Endothelial cell of umbilical vein (primary cell): ENCODE results near the gene EGFL6. TPM values are rescaled to one million over a fixed set of nuclear protein-coding genes. Genes with fewer than 3 reads are reported as not detected.

Source experiments
- BruUV-seq: library from RNA; stranded (reverse); fragments of 400-500 nt; replicated peaks from 2 replicates; lab custom pipeline; 2021; lab: Mats Ljungman, UMichigan
- CTCF ChIA-PET: fragments of 300-600, 350-600 bp; sonication (Branson Sonifier 250); formaldehyde crosslinking; loops from one replicate; lab custom pipeline; 2021; ENCODE audit warnings: antibody characterized with exemption, inconsistent platforms; lab: Charles Lee
- POLR2A ChIA-PET: fragments of 300-600, 350-600 bp; sonication (Branson Sonifier 250); formaldehyde crosslinking; loops from one replicate; lab custom pipeline; 2021; ENCODE audit warnings: antibody characterized with exemption, inconsistent platforms; lab: Charles Lee
- DNase-seq: peaks from one replicate; pipeline ENCODE4 v3.0.0-alpha.2; 2011; ENCODE audit warnings: low read depth, low spot score
- FAIRE-seq: peaks from 2 replicates; lab custom pipeline; 2011; peaks lifted over from hg19 to GRCh38; lab: Jason Lieb, UNC
- H2AFZ ChIP-seq: 2 replicates; pipeline ENCODE4 v1.6.0; 2012; ENCODE audit warnings: low read depth, low read length, control low read depth, inconsistent platforms
- H3K27ac ChIP-seq: 2 replicates; pipeline ENCODE4 v1.5.1; 2011; ENCODE audit warnings: low read depth, mild to moderate bottlenecking, control low read depth, low read length, moderate library complexity; ENCODE audit not compliant: insufficient read depth
- H3K27me3 ChIP-seq, 2 experiments: 2 replicates each; pipeline versions ENCODE4 v1.6.0 to v1.6.1; 2011; ENCODE audit warnings: low read length in 2 of 2, mixed read lengths in 1 of 2; ENCODE audit not compliant: control insufficient read depth in 2 of 2, insufficient read depth in 2 of 2
- H3K36me3 ChIP-seq, 2 experiments: 2 replicates in 1 of 2; 3 replicates in 1 of 2; pipeline ENCODE4 v1.5.1; 2011; ENCODE audit warnings: low read length in 2 of 2, mild to moderate bottlenecking in 1 of 2, moderate library complexity in 1 of 2; ENCODE audit not compliant: control insufficient read depth in 2 of 2, insufficient read depth in 2 of 2; ENCODE audit errors: extremely low read depth in 1 of 2
- H3K4me1 ChIP-seq: 3 replicates; pipeline ENCODE4 v1.5.1; 2011; ENCODE audit warnings: mild to moderate bottlenecking, low read length; ENCODE audit not compliant: control insufficient read depth, insufficient read depth; ENCODE audit errors: extremely low read depth
- H3K4me2 ChIP-seq: 2 replicates; pipeline ENCODE4 v1.6.1; 2011; ENCODE audit warnings: low read length, control low read depth, mixed read lengths; ENCODE audit not compliant: insufficient read depth
- H3K4me3 ChIP-seq, 3 experiments: fragments of 200-600 bp in 1 of 3; sonication (generic), shearing (Covaris generic) in 1 of 3; replicated peaks in 1 of 3; 2 replicates each; pipeline ENCODE4 v1.5.1; 2011 to 2016; ENCODE audit warnings: control low read depth in 3 of 3, low read length in 3 of 3, mild to moderate bottlenecking in 2 of 3, inconsistent platforms in 1 of 3, low read depth in 1 of 3, moderate library complexity in 1 of 3; ENCODE audit not compliant: insufficient read depth in 1 of 3
- H3K79me2 ChIP-seq: 2 replicates; pipeline ENCODE4 v1.6.0; 2012; ENCODE audit warnings: low read length, inconsistent platforms; ENCODE audit not compliant: control insufficient read depth, insufficient read depth
- H3K9ac ChIP-seq: replicated peaks from 2 replicates; pipeline ENCODE3; 2011; ENCODE audit warnings: low read length, control low read depth; ENCODE audit not compliant: insufficient read depth; ENCODE audit errors: extremely low read depth
- H3K9me1 ChIP-seq: replicated peaks from 3 replicates; pipeline ENCODE4 v1.6.0; 2011; ENCODE audit warnings: mild to moderate bottlenecking, low read length; ENCODE audit not compliant: control insufficient read depth, insufficient read depth; ENCODE audit errors: extremely low read depth
- H3K9me3 ChIP-seq: replicated peaks from 2 replicates; pipeline ENCODE4 v1.5.1; 2012; ENCODE audit warnings: low read length, inconsistent platforms; ENCODE audit not compliant: control insufficient read depth, insufficient read depth
- H4K20me1 ChIP-seq: replicated peaks from 2 replicates; pipeline ENCODE3; 2011; ENCODE audit warnings: mild to moderate bottlenecking, low read length; ENCODE audit not compliant: control insufficient read depth, insufficient read depth; ENCODE audit errors: extremely low read depth
- EZH2 ChIP-seq: IDR thresholded peaks from 2 replicates; pipeline ENCODE4 v1.6.1; 2012; ENCODE audit warnings: borderline replicate concordance, low read depth, mild to moderate bottlenecking, moderate library complexity, low read length, inconsistent platforms; ENCODE audit not compliant: severe bottlenecking
- FOS ChIP-seq: IDR thresholded peaks from 2 replicates; pipeline ENCODE4 v1.6.1; 2011; ENCODE audit warnings: mild to moderate bottlenecking, low read length, moderate library complexity, borderline replicate concordance; ENCODE audit not compliant: insufficient read depth
- GATA2 ChIP-seq: IDR thresholded peaks from 2 replicates; pipeline ENCODE4 v1.7.0; 2011; ENCODE audit warnings: low read depth, mild to moderate bottlenecking, moderate library complexity, mixed read lengths, low read length; ENCODE audit not compliant: insufficient read length, insufficient read depth
- JUN ChIP-seq: IDR thresholded peaks from 2 replicates; pipeline ENCODE4 v1.6.1; 2011; ENCODE audit warnings: borderline replicate concordance, low read depth; ENCODE audit not compliant: insufficient read length, insufficient read depth
- MYC ChIP-seq: IDR thresholded peaks from one replicate; pipeline ENCODE4 v1.6.1; 2011; ENCODE audit warnings: mild to moderate bottlenecking, low read depth, low read length
- POLR2A ChIP-seq: IDR thresholded peaks from 2 replicates; pipeline ENCODE4 v1.6.1; 2012; ENCODE audit warnings: low read depth, mild to moderate bottlenecking, control low read depth, low read length
- dilution Hi-C: fragments of 300-500 bp; cut with MboI; formaldehyde crosslinking; loops from one replicate; pipeline ENCODE4 v1.15.0; 2019; ENCODE audit warnings: low sequenced_read_pairs; ENCODE audit not compliant: extremely low pct_ligation_motif_present
- intact Hi-C: fragments of 100-400 bp; cut with micrococcal nuclease; formaldehyde crosslinking; loops from one replicate; pipeline ENCODE4 v1.10.0; 2022
- polyA plus RNA-seq, 4 experiments: library from polyadenylated mRNA; depleted of rRNA in 3 of 4; stranded (reverse) in 3 of 4; unstranded in 1 of 4; fragments of >200 nt; gene quantifications; 2 replicates each; pipeline versions ENCODE4 v1.2.1 to v1.2.3, GENCODE V29; 2011 to 2012; ENCODE audit warnings: missing spikeins in 1 of 4
- total RNA-seq: library from RNA; stranded (reverse); gene quantifications from 2 replicates; pipeline ENCODE4 v1.2.3, GENCODE V29; 2021
- TF ChIP-seq, protein P1 (sequence below), 2 donors: IDR thresholded peaks; 1 replicate in 1 of 2; 2 replicates in 1 of 2; pipeline ENCODE4 v1.5.1; 2011; ENCODE audit warnings: low read length in 2 of 2, mild to moderate bottlenecking in 2 of 2, moderate library complexity in 2 of 2, control low read depth in 1 of 2, inconsistent platforms in 1 of 2, low read depth in 1 of 2; ENCODE audit not compliant: insufficient read depth in 1 of 2; ENCODE audit errors: extremely low read depth in 1 of 2

EGFL6 gene
- total and polyA plus RNA-seq, 2 donors (not counting 3 experiments of a cell fraction or from before 2014, with no cell fraction given): not detected

- intact Hi-C loops: no loop called here
- H3K9me3 ChIP-seq: no peaks in the 10 kb centered on the region
- no peak for DNase-seq
- ChIA-PET POLR2A (no interaction called here), CTCF (interaction anchor here (1.0 to 1.9 kb wide), 9 partner anchors 10 to 712 kb away, joined by 3 to 8 read pairs (median 3); partner anchors contain the start of genes OFD1, RAB9A and TRAPPC2)
- H3K9ac ChIP-seq: no peak overlapping the region
- H3K27me3 ChIP-seq: no peaks in the 10 kb centered on the region
- H3K27ac ChIP-seq: no peak overlapping the region
- no peaks in the 10 kb centered on the region for H4K20me1 ChIP-seq
- H3K4me1 ChIP-seq: no peaks in the 10 kb centered on the region
- FAIRE-seq: no peak
- H2AFZ ChIP-seq: peak overlapping the region; percentile 64
- dilution Hi-C loops: no loop called here
- BruUV-seq: no TSS peak
- H3K9me1 ChIP-seq: no peaks in the 10 kb centered on the region
- TF ChIP-seq, protein P1, sequence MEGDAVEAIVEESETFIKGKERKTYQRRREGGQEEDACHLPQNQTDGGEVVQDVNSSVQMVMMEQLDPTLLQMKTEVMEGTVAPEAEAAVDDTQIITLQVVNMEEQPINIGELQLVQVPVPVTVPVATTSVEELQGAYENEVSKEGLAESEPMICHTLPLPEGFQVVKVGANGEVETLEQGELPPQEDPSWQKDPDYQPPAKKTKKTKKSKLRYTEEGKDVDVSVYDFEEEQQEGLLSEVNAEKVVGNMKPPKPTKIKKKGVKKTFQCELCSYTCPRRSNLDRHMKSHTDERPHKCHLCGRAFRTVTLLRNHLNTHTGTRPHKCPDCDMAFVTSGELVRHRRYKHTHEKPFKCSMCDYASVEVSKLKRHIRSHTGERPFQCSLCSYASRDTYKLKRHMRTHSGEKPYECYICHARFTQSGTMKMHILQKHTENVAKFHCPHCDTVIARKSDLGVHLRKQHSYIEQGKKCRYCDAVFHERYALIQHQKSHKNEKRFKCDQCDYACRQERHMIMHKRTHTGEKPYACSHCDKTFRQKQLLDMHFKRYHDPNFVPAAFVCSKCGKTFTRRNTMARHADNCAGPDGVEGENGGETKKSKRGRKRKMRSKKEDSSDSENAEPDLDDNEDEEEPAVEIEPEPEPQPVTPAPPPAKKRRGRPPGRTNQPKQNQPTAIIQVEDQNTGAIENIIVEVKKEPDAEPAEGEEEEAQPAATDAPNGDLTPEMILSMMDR (IDR thresholded peaks at IDR 0.05; ENCODE audit: extremely low read depth in 1 of 2, insufficient read depth in 1 of 2, low read depth in 1 of 2, low read length in 2 of 2): no peak
- TF ChIP-seq FOS (no peak), POLR2A (no peak), EZH2 (no peak), GATA2 (no peak), MYC (no peak), JUN (no peak)
- H3K79me2 ChIP-seq: no peaks in the 10 kb centered on the region
- no peak overlapping the region for H3K4me2 ChIP-seq
- H3K36me3 ChIP-seq: no peaks in the 10 kb centered on the region
- H3K4me3 ChIP-seq: no peak overlapping the region
These were observed 89.7 kb downstream of the EGFL6 start for GRCh38 chrX:13659063-13659462.
